Measurements from ENCODE around the gene BAHCC1. TPM values are rescaled to one million over a fixed set of nuclear protein-coding genes. Genes with fewer than 3 reads are reported as not detected.

BAHCC1 gene
- total RNA-seq, 1 donor from 2014 or later: 0.05 TPM

DNA sequence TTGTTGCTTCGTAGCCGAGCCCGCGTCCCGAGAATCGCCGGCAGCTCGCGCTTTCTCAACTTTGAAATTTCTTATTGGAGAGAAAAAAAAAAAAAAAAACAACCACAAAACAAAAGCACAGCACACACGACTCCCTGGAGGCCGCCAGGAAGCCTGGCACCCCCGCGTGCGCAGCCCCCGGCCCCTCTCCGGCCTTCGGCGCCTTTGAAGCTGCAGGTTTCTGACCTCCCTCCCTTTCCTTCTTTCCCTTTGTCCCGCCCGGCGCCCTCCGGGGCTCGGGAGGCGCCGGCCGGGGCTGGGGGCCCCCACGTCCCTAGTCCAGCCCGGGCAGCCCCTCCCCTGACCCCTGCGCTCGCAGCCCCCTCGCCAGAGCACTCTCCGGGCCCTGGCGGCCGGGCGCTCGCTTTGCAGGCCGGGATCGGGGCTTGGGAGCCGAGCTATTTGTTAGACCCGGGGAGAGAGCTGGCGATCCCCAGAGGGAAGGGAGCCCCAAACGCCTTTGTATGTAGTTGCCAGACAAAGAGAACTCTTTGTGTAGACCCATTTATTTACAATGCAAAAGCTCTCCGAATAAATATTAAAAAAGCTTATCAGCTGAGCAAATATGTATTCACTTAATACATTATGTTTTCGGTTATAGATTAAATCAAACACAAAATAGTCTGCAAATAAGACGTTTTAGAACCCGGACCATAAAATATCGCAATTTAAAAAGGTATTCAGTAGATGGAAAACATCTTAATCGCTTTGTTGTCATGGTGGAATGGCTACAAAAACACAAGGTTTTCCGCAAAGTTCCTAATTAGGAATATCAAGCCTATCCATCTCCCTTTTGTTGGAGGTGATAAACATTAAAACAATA, 2.3 kb downstream of the BAHCC1 start:
- intact Hi-C loops (cut with micrococcal nuclease): loop anchor here (2.0 to 5.0 kb wide), 2 partner anchors 115 to 1595 kb away; partner anchors contain the start of gene ACTG1

DNA sequence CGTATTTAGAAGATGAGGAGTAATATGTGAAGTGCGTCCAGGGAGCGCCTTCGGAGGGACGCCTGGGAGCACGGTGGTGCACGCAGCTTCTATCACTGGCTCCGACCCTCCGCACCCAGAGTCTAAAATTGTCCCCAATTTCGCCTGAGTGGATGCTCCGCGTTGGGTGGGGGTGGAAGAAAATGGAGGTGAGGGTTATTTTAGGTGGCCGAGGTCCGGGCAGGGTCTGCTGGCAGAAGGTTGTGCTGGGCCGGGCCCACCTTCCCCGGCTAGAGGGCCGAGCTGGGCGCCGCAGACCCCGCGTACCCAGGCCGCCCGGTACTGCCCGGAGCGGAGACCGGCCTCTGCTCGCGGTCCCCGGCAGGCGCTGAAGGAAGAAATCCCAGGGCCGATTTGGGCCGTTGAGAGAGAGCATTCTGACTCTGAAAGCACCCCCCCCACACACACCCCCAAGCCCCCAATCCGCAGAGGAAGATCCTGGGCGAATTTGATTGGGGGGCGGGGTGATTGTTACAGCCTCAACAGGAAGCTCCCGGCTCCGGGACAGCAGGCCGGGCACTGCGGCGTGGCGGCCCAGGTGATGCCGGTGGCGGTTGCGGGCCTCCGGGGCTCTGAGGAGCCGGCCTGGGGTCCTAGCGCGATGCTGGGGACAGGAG, 3.0 kb downstream of the BAHCC1 start:
- intact Hi-C loops (cut with micrococcal nuclease): loop anchor here (5.0 kb wide), 1 partner anchor 1596 kb away; no protein-coding TSS in a partner anchor

DNA sequence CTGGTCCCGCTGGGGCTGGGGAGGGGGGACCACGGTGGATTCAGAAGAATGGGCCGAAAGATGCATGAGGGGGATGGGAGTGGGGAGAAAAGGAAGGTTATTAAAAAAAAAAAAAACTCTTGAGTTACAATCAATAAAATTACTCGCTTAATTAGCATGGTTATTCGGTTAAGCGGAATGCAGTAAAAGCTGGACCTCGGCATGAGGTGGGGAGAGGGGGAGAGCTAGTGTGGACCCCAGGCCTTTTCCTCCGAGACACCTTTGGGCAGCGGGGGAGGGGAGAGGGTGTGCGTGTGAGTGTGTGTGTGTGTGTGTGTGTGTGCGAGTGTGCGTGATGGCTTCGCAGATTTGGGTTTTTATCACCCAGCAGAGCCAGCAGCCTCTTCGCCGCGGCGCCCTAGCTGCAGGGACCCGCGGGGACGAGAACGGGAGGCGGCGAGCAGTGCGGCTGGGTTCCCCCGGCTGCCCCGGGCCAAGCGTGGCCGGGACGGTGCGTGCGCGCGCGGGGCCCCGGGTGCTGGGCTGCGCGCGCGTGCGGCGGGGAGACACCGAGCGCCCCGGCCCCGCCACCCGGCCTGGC, 3.7 kb downstream of the BAHCC1 start:
- intact Hi-C loops (cut with micrococcal nuclease): loop anchor here (5.0 kb wide), 1 partner anchor 1597 kb away; no protein-coding TSS in a partner anchor

DNA sequence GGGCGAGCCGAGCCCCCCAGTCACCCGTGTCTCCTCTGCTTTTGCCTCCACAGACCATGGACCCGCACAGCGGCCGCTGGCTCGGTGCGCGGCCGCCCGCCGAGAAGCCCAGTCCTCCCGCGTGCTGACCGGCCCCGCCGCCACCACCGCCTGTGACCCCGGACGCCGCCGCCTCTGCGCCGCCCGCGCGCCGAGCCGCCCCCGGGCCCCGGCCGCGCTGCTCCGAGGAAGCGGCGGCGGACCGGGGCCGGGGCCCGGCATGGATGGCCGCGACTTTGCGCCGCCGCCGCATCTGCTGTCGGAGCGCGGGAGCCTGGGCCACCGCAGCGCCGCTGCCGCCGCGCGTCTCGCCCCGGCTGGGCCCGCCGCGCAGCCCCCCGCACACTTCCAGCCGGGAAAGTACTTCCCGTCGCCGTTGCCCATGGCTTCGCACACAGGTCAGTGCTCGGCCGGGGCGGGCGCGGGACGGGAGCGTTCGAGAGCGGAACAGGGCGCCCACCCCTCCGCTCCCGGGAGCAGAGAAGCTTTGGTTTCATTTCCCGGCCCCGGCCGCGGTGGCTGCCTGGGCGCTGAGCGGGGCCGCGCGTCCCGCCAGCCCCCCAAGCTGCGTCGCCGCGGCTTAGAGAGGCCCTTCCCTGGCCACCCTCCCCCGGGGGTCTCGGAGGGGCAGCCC, 4.4 kb downstream of the BAHCC1 start:
- intact Hi-C loops (cut with micrococcal nuclease): loop anchor here (5.0 kb wide), 1 partner anchor 1597 kb away; no protein-coding TSS in a partner anchor

- intact Hi-C loops (cut with micrococcal nuclease): no loop called here
Observed at GRCh38 chr17:81400154-81400977, 5.1 kb downstream of the BAHCC1 start.

- intact Hi-C loops (cut with micrococcal nuclease): no loop called here
Observed at GRCh38 chr17:81400996-81401722, 5.9 kb downstream of the BAHCC1 start.

DNA sequence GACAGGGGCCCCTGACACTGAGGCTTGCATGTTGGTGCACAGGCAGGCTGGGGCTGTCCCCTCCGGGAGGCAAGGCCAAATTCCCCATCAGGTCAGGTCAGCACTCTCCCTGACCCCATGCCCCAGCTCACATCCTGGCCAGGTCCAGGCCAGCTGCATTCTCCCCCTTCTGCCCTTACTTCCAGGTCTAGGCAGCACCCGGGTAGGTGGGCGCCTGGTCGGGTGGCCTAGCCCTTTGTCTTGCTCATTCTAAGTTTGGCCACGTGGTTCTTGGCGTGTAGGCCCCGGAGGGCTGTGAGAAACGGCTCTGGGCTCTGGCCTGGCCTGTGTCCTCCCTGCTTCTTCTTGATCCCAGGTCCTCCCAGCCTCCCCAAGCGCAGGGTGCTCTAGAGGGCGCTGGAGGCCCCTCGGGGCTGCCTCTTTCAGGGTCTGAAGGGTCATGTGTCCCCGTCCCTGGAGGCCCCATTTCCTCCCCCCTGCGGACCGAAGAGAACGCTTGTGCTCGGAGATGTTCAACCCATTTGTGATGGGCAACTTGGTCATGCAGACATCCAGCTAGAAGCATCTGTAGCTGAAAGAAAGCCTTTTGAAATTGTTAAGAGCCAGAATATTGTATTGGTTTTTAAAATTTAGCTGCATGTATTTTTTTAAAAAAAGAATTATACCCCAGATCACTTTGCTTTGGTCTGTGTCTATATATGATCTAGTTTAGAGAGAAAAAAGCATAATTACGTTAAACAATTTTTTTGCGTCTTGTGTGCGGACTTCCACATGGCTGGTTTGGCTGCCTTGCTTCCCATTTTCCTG, 6.7 kb downstream of the BAHCC1 start:
- intact Hi-C loops (cut with micrococcal nuclease): no loop called here

DNA sequence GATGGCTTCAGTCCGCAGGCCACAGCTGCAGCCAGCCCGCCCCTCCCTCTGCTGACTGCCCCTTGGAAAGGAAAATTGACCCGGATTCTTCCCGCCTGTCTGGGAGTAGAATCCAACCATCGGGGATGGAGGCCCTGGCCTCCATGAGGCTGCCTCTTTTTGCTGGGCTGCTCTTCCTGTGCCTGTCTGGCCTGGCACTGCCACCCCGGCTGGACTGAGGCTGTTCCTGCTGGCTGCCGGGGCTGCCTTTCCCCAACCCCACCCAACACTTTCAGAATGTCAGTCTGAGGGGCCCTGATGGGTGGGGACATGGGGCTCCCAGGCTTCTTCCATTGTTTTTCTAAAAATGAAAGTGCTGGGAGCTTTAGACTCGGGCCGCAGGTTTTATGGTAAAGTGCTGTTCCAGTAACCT, 7.3 kb downstream of the BAHCC1 start:
- intact Hi-C loops (cut with micrococcal nuclease): no loop called here

DNA sequence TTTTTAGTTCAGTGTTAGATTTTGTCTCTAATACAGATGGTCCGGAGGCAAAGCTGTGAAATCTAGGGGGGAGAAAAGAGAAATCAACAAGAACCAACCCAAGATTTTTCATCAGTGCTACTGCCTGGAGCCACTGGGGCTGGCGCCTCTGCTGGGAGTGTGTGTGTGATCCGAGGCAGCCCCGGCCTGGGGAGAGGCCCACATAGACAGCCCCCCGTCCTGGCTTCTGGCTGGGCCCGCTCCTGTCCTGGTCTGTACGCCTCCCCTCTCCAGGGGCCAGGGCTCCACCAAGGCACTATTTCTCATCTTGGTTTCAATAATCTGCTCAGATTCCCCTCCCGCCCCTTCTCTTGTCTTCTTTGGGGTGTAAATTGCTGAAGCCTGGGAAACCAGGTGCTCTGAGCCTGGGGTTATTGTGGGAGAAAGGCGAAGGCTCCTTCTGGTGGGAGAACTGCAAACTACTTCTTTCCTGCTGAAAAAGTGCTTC, 7.8 kb downstream of the BAHCC1 start:
- intact Hi-C loops (cut with micrococcal nuclease): no loop called here

DNA sequence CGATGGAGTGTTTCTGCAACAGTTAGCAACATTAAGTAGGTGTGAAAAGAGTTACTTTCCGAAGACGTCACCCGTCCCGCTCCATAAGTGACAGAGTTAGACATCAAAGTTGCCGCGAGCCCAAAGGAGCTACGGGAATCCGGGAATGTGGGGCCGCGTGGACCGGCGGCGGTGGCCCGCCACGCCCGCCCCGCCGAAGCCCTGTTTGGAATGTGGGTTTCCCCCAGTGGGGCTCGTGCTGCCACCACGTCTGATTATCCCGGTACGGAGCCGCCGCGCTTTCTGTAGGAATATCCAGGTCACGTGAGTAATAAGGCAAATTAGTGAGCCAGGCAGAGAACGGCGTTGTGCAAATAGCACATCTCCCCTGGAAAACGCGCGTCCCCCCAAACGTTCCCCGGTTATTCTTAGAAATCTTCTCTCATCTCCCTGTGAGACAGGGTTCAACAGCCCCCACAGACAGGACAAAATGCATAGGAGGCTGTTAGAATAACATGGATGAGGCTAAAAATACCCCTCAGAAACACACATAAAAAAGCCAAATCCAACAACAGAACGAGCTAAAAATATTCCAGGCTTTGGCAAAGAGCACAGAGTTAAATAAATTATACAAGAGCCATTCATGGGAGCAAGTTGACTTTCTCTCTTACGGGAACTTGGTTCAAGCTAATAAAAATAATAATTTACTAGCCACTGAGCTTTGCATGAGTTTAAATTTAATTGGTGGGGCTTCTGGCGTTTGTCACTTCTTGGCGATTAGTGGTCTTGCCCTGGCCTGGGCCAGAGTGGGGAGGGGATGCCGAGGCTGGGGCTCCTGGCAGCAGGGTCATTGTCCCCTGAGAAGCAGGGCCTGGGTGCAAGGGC, 8.6 kb downstream of the BAHCC1 start:
- intact Hi-C loops (cut with micrococcal nuclease): no loop called here

- intact Hi-C loops (cut with micrococcal nuclease): no loop called here
Observed at GRCh38 chr17:81404558-81405165, 9.4 kb downstream of the BAHCC1 start.

DNA sequence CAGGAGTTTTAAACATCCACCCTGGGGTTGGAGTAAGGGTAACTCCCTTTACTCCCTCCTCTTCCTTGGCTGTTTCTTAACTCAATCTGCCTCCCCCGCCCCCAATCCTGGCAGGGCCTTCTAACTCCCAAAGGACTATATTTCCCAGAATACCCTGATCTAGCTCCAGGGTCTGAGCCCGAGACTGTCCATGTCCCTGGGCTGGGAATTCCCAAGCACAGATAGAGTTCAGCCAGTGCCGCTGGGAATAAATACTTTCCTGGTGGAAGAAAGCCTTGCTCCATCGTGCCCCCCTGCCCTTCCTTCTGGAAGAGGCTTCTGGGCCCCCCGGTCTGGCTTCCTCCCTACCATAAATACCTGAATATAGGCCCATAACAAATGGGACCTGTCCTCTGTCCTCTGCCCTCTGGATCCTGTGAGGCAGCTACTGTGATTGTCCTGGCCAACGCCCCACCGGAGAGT, 10.2 kb downstream of the BAHCC1 start:
- intact Hi-C loops (cut with micrococcal nuclease): no loop called here

- intact Hi-C loops (cut with micrococcal nuclease): no loop called here
Observed at GRCh38 chr17:81406117-81406953, 11.1 kb downstream of the BAHCC1 start.

DNA sequence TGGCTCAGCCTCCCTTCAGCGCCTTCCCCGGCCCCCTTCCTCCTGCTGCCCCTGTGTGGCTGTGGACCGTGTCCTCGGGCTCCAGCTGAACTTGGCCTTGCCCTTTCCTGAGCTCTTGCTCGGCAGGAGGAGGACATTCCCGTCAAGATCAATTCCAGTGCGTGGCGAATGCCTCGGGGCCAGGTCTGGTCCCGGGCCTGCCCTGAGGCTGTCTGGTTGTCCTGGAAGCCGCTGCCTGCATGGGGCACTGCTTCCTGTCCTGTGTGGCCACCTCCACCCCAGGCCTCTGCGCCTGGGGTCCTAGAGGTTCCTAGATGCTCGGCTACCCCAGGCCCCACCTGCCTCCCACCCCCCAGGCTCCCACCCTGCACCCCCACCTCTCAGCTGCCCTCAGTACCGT, 12.8 kb downstream of the BAHCC1 start:
- intact Hi-C loops (cut with micrococcal nuclease): no loop called here

GRCh38 chr17:81409190-81409935, 14.1 kb downstream of the BAHCC1 start:
- intact Hi-C loops (cut with micrococcal nuclease): no loop called here

- intact Hi-C loops (cut with micrococcal nuclease): no loop called here
Observed at GRCh38 chr17:81410852-81411251, 15.6 kb downstream of the BAHCC1 start.

Data from T-helper 1 cell treated with Interleukin-12 subunit alpha and Interleukin-12 subunit beta and Interleukin-4 antibody, amounts not matched to agents 30 ng/mL and 1 ng/mL, for 36 hours (primary cell).